Measurements from ENCODE around the gene PIP5K1B.

PIP5K1B gene

GRCh38 chr9:68825762-68826472, 120.9 kb downstream of the PIP5K1B start:
- DNase-seq: no peak

- no peak for DNase-seq
Measured at GRCh38 chr9:68827837-68828744, 123.1 kb downstream of the PIP5K1B start.

GRCh38 chr9:68832101-68832500, 127.1 kb downstream of the PIP5K1B start:
- DNase-seq: no peak

- no peak for DNase-seq
Measured at GRCh38 chr9:68832861-68833518, 128.0 kb downstream of the PIP5K1B start.

GRCh38 chr9:68834931-68835520, 130.0 kb downstream of the PIP5K1B start:
- no peak for DNase-seq

- DNase-seq: no peak
Measured at GRCh38 chr9:68836788-68837187, 131.7 kb downstream of the PIP5K1B start.

DNA sequence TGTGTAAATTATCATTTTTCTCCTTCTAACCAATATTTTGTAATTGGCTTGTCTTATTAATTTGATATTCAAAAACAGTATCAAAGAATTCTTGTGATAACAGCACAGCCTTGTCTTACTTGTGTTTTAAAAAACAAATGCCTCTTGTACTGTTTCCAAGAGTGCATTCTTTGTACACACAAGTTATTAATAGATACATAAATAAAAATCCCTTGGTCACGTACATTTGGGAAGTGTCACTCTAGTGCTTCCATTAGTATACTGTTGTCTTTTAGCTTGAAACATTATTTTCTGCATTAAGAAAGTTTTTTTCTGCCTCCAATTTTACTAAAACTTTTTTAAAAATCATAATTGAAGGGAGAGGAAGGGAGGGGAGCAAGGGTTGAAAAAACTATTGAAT, 133.2 kb downstream of the PIP5K1B start:
- DNase-seq: no peak

DNA sequence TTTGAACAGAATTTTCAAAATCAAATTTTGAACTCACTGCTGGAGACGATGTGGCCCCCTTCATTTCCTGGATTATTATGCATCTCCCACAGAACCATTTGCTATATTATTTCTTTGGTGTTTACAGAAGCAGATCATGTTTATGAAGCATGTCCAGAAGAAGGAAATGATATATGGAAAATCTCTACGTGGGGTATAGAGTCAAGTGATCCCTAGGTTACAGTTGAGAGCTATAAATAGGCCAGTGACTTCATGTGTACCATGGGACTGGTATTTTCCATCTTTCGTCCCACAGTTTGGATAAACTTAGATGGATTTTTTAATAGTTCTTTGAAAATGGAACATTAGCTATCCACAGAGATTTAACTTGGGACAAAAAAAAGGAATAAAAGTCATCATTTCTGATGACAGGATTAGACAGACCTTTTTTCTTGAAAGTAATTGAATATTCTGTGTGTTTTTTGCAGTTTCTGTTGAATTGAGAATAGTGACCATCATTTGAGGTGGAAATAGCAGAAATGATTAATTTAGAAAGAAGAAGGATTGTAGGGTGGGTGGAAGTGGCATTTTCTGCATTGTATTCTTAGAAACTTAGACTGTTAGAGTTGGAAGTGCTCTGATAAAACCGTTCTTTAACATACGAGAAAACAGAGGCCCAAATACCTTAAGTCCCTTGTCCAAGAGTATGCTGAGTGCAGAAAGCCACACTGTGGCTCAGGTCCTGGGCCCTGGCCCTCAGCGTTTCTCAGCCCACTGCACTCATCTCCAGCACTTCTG, 136.4 kb downstream of the PIP5K1B start:
- DNase-seq: no peak

- DNase-seq: no peak
Measured at GRCh38 chr9:68842568-68842967, 137.5 kb downstream of the PIP5K1B start.

DNA sequence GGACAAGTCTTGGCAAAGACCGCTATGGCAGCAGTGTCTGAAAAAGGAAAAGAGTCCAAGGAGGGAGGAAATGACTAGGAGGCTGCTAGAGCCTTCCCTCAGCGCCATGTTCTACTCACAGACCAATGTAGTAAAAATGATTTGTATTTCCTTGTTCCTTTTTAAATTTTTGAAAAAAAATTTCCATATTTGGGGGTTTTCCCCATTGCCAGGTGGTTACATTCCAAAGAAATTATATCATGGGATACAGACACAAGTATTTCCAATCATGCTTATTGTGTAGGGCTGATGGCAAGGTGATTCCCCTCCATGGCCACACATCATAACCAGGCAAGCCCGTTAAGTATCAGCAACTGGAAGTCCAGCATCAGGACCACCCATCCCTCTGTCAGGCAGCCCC, 138.2 kb downstream of the PIP5K1B start:
- no peak for DNase-seq

DNA sequence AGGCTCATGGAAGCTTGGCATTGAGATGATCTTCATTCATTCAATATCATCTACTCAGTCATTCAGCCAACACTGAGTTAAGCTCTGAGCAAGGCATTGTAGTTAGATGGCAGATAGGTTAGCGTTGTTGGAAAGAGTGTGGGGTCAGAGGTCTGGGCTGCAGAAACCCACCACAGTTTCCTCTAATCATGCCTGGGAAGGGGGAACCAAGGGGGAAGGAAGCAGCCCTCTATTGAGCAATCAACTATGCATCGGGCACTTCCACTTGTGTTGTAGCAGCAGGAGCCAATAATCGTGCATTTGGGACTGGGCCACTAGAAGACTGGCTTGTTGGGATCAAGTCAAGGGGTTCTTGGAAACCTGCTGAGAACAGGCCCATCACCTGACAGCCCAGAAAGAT, 139.1 kb downstream of the PIP5K1B start:
- DNase-seq: no peak

DNA sequence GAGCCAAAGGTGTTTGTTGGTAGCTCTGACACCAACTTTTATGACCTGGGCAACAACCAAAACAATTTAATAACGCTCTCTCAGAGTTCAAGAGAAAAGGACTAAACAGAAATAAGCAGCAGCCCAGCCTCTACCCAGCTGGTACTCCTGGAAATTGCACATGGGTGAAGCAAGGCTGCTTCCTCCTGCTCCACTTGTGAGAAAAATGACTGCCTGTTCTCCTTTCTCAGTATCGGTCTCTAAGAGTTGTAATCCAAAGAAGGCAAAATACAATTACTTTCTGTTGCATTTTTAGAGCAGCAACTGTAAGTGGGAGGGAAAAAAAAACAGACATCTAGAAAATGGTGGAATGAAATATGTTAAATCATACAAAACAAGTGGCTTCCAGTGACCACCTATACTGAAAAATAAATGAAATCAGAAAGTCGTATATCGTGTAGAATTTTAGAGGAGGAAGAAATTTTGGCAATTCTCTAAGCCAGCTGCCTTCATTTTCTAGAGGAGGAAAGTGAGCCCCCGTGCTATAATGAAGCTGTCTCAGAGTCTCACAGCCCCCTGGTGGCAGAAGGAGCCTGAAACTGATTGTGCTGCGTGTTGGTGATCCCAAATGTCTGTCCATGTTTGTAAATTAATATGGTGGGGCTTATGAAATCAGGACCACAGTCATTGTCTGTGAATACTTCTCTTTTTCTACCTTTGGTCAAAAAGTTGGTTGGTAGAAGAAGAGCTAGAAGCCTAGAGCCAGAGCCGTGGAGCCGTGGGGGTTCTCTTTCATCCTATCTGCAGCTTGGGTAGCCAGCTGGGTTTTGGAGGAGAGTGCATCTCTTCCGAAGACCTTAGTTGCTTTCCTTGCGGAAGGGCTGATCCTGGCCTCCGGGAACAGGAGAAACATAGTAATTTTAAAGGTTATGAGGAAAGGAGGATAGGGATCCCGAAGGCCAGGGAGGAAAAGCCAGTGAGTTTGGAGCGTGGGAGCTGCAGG, 139.9 kb downstream of the PIP5K1B start:
- DNase-seq: peak; percentile 22

DNA sequence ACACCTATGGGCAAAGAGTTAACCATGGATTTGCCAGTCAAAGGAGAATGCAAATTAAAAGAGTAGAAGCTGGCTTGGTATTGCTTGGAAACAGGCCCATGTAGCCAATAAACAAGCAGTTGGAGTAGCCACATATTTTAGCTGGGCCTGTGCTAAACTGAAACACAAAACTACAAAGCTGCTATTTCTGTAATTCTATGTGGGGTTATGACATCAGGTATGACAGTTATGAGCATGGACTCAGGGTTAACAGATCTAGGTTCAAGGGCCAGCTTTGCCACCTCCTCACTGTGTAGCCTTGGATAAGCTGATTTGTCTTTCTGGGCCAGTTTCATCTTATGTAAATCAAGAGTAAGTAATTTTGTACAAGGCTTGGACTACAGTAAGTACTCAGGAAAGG, 142.7 kb downstream of the PIP5K1B start:
- no peak for DNase-seq

- no peak for DNase-seq
Measured at GRCh38 chr9:68851657-68852056, 146.6 kb downstream of the PIP5K1B start.

DNA sequence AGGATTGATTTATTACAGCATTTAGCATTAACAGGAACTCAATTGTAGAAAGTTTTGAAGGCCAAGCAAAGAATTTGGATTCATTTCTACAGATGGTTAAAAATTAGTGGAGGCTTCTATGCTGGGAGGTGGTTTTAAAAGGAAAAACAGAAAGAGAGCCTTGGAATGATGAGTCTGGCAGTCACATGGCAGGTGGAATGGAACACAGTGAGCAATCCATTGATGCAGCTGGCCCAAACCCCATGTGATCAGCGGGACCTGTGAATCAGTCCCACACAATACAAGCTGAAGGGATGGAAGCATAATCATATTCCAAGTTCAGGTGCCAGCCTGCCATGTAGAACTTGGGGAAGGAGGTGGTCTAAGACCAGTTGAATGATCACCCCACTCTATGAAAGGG, 147.9 kb downstream of the PIP5K1B start:
- DNase-seq: no peak

DNA sequence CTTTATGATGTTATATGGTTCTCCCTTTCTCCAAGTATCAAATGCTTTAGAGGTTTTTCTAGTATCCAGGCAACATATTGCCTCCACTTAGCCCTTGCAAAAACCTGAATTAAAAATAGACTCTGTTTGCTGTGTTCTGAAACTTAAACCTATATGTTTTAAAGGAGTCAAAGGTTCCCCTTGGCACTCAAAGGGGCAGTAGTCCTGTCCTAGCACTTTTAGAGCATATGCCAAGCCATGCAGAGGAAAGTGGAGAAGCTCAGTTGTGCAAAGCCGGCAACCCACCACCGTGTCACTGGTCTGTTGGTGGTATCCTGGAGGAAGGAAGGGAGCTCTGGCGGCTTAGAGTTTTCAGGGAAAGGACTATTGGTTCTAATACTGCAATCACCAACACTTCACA, 154.3 kb downstream of the PIP5K1B start:
- DNase-seq: no peak

- DNase-seq: no peak
Measured at GRCh38 chr9:68860419-68860818, 155.4 kb downstream of the PIP5K1B start.

- DNase-seq: no peak
Measured at GRCh38 chr9:68861436-68861835, 156.4 kb downstream of the PIP5K1B start.

GRCh38 chr9:68867066-68867465, 162.0 kb downstream of the PIP5K1B start:
- DNase-seq: no peak

- no peak for DNase-seq
Measured at GRCh38 chr9:68869022-68869421, 164.0 kb downstream of the PIP5K1B start.

DNA sequence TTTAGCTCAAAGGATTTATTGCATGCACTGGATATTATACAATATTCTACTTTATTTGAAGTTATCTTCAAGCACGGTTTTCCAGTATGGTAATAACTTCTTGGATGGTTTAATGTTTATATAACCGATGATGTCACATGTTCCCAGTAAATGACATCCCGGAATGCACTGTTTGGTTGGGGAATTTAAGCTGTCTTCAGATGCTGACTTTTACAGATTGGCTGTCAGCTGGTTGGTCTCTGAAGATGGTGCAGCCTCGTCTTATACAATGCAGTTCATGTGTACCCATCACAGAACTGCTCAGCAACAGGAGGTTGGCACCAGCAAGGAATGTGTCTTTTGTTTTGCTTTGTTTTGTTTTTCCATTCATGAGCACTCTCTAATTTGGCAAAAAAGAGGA, 165.0 kb downstream of the PIP5K1B start:
- DNase-seq: no peak

All from activated CD8-positive, alpha-beta memory T cell treated with anti-CD3 and anti-CD28 coated beads, Interleukin-2, amount 50 U/mL, for 4 hours (primary cell).